ENCODE data around the gene GPC6. TPM values are rescaled to one million over a fixed set of nuclear protein-coding genes. Genes with fewer than 3 reads are reported as not detected.

The GPC6 gene
- total and polyA plus RNA-seq, 9 of the 15 experiments (the other 6 are each of a cell fraction or from before 2014, with no cell fraction given) = under 0.01 to 0.20 (median 0.01) TPM; not detected in 4

- no peaks in the 10 kb centered on the region for H3K27me3 ChIP-seq (ENCODE audit: control insufficient read depth in 2 of 2, insufficient read depth in 2 of 2, low read length in 2 of 2)
- no peaks in the 10 kb centered on the region for H3K9me1 ChIP-seq (ENCODE audit: control insufficient read depth, insufficient read depth, low read length)
- H2AFZ ChIP-seq (ENCODE audit: low read depth, low read length) = no peak overlapping the region
- BruUV-seq (replicated peaks) = no TSS peak
- H3K4me2 ChIP-seq (ENCODE audit: insufficient read depth, low read length) = no peak overlapping the region
- no peaks in the 10 kb centered on the region for H3K9me3 ChIP-seq (replicated peaks; ENCODE audit: control insufficient read depth, insufficient read depth, low read depth, low read length)
- no peak overlapping the region for H3K27ac ChIP-seq (ENCODE audit: extremely low read depth, low read depth, low read length)
- ATAC-seq = no peak
- CTCF ChIA-PET (ENCODE audit: low intra/inter-chr PET ratio) = no interaction called here
- no peak for DNase-seq (ENCODE audit: extremely low read depth in 1 of 4, low spot score in 3 of 4)
- H3K79me2 ChIP-seq (ENCODE audit: control insufficient read depth, insufficient read depth, low read length) = no peaks in the 10 kb centered on the region
- H3K4me1 ChIP-seq (replicated peaks in 1 of 2; ENCODE audit: control insufficient read depth in 2 of 2, insufficient read depth in 2 of 2, low read length in 2 of 2) = no peaks in the 10 kb centered on the region
- POLR2A ChIA-PET = no interaction called here
- no peak for TF ChIP-seq ARID2 (IDR thresholded peaks at IDR 0.05)
- no peak for TF ChIP-seq CGGBP1 (CRISPR knock-in tag; IDR thresholded peaks at IDR 0.05)
- no peak for TF ChIP-seq SREBF2 (CRISPR knock-in tag; IDR thresholded peaks at IDR 0.05)
- TF ChIP-seq E2F5 (CRISPR knock-in tag; IDR thresholded peaks at IDR 0.05) = no peak
- TF ChIP-seq FOXK2 (conservative IDR thresholded peaks at IDR 0.05 in 1 of 2, IDR thresholded peaks at IDR 0.05 in 1 of 2; ENCODE audit: low read depth in 2 of 2) = no peak
- TF ChIP-seq NCOA1 (IDR thresholded peaks at IDR 0.05; ENCODE audit: low read depth) = no peak
- TF ChIP-seq MBD1 (CRISPR knock-in tag; IDR thresholded peaks at IDR 0.05) = no peak
- no peak for TF ChIP-seq LARP7 (IDR thresholded peaks at IDR 0.05)
- TF ChIP-seq ELF2 (CRISPR knock-in tag; IDR thresholded peaks at IDR 0.05) = no peak
- TF ChIP-seq CBX3 (IDR thresholded peaks at IDR 0.05; ENCODE audit: borderline replicate concordance in 1 of 2, low read length in 2 of 2) = no peak
- no peak for TF ChIP-seq TBP (optimal IDR thresholded peaks at IDR 0.05; ENCODE audit: low read depth, low read length)
- TF ChIP-seq POLR2AphosphoS2 (IDR thresholded peaks at IDR 0.05; ENCODE audit: low read length) = no peak
- TF ChIP-seq L3MBTL2 (IDR thresholded peaks at IDR 0.05) = no peak
- no peak overlapping the region for H3K4me3 ChIP-seq
- intact Hi-C loops (cut with micrococcal nuclease) (no loop called here), in situ Hi-C loops (cut with MboI) (no loop called here)
- no peak for FAIRE-seq
- WGBS (ENCODE audit: insufficient coverage, low coverage, missing lambda C conversion rate) = 0% methylated on average over 4 of the region's 5 CpGs
- no peak overlapping the region for H3K9ac ChIP-seq (ENCODE audit: insufficient read depth in 1 of 2, low read depth in 2 of 2, low read length in 2 of 2)
- no peaks in the 10 kb centered on the region for H4K20me1 ChIP-seq (replicated peaks; ENCODE audit: control insufficient read depth, insufficient read depth, low read length)
- H3K36me3 ChIP-seq (ENCODE audit: control insufficient read depth, insufficient read depth, low read length) = no peaks in the 10 kb centered on the region
Observed at GRCh38 chr13:93698016-93698613, 471.5 kb downstream of the GPC6 start.
